HG03097 (cell line): ENCODE results near the gene RNU4-1.
"Not testable (repeated sequence)": the region's sequence is repeated elsewhere in the genome, so short reads cannot be mapped to it uniquely, and the experiment has no call there.

ENCODE experiments used
- ATAC-seq: cut with Tn5 transposase; IDR thresholded peaks from one replicate; pipeline ENCODE4 v1.9.1; 2021; ENCODE audit not compliant: unreplicated experiment, low FRiP score

The RNU4-1 gene

DNA sequence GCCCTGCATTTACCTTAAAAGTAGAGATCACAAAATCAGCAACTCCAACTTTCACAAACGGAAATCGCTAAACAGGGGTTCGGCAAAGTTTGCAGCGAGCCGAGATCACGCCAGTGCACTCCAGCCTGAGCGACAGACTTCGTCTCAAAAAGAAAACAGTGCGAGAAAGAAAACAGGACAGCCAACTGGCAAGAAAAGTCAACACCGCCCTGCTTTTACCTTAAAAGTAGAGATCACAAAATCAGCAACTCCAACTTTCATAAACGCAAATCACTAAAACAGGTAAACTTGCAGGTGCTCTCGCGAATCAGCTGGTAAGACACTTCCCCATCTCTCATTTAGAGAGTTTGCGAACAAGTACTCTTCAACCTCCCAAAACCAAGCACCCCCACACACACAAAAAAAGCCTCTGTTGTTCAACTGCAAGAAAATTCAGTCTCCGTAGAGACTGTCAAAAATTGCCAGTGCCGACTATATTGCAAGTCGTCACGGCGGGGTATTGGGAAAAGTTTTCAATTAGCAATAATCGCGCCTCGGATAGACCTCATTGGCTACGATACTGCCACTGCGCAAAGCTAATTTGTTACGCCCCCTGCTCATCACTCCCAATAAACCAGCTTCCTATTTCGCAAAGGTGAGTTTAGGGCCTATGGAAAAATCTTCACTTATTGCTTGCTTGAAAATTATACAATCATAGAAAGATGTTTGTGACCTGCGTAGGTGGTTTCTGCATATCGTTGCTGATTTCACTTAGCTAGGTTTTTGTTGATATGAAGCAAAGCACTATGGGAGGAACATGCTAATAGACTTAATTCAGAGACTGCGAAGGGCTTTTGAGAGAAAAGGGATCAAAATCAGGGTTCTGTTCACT lies at the start of gene RNU4-1:
Gene RNU4-1, minus strand, starts transcription at position 577 of the 871 bp plus-strand sequence.
- ATAC-seq = peak; percentile 43

DNA sequence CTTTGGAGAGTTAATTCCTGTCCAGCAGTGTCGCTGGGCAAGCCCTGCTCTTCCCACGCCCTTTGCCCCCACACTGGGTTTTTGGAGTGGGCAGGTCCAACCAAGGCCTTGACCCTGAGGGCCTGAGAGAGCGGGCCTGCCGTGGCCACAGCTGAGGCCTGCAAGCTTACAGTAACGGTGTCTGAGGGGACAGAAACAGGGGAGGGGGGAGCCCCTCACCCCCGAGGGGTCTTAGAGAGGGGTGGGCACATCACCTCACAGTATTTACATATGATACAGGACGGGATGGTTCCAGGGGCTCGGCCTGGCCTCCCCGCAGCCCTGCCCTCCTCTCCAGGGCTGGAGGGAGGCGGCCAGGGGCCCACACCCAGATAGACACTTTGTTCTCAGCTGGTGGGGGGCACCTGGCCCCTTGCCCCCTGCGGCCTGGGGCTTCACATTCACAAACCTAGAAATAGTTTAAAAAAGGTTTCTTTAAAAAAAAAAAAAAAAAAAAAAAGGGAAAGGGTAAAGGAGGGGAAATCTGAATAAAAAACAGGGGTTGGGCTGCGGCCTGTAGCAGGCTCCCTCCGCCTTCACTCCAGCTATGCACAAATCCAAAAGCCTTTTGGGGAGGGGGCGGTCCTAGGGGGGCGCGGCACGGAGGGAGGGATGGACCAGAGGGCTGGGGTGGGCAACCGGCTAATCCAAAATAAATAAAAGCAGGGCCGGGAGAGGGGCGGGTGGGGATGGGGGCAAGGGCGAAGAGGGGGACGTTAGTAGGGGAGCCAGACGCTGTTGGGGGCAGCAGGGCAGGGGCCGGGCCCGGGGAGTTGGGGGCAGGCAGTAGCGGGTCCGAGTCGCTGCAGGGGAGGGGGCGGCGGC lies 49.4 kb upstream of the RNU4-1 start:
- ATAC-seq = no peak

DNA sequence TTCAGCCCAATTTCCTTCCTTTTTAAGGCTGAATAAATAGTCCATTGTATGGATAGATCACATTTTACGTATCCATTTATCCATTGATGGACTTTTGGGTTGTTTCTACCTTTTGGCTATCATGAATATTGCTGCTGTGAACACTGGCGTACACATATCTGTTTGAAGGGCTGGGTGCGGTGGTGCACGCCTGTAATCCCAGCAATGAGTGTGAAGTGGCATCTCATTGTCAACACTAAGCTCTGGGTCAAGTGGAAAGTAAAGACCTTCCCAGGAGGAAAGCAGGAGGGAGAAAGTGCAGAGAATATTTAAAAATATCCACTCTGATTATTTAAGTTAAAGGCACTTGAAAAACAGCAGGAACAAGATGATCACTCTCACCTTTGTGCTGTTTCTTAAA lies 46.2 kb upstream of the RNU4-1 start:
- no peak for ATAC-seq

DNA sequence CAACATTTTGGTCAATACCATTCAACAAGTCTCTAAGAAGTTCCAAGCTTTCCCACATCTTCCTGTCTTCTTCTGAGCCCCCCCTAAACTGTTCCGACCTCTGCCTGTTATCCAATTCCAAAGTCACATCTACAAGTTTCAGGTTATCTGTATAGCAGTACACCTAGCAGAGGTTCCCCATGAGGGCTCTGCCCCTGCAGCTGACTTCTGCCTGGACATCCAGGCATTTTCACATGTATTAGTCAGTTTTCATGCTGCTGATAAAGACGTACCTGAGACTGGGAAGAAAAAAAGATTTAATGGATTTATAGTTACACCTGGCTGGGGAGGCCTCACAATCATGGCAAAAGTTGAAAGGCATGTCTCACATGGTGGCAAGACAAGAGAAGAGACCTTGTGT lies 44.7 kb upstream of the RNU4-1 start:
- no peak for ATAC-seq

DNA sequence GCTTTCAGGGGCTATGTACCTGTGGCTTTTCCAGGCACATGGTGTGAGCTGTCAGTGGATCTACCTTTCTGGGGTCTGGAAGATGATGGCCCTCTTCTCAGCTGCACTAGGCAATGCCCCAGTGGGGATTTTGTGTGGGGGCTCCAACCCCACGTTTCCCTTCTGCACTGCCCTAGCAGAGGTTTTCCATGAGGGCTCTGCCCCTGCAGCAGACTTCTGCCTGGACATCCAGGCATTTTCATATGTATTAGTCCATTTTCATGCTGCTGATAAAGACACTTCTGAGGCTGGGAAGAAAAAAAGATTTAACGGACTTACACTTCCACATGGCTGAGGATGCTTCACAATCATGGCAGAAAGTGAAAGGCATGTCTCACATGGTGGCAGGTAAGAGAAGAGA lies 43.4 kb upstream of the RNU4-1 start:
- ATAC-seq = not testable (repeated sequence)

DNA sequence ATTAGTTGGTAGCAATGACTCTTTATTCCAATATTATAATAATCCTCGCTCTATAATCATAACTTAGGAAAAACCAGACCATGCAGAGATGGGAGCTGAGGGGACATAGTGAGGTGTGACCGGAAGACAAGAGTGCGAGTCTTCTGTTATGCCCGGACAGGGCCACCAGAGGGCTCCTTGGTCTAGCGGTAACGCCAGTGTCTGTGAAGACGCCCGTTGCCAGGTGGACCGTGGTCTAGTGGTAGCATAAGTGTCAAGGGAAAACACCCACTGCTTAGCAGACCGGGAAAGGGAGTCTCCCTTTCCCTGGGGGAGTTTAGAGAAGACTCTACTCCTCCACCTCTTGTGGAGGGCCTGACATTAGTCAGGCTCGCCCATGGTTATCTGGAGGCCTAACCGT lies 42.4 kb upstream of the RNU4-1 start:
- ATAC-seq = not testable (repeated sequence)

DNA sequence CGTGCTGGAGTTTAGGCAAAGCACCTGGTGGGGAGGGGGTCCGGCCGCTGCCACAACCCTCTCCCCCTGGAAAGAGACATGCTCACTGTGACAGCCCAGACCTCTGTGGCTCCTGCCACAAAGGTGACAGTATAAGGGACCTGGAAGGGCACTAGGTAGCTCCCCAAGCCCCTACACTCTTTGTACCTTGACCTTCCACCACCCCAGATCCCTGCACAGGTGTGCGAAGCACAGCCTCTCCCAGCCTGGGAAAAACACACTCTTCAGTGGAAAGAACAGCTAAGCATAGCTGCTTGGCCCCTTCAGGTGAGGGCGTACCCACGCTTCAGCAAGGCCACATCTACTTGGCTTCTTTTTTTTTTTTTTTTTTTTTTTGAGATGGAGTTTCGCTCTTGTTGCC lies 39.5 kb upstream of the RNU4-1 start:
- ATAC-seq = no peak

DNA sequence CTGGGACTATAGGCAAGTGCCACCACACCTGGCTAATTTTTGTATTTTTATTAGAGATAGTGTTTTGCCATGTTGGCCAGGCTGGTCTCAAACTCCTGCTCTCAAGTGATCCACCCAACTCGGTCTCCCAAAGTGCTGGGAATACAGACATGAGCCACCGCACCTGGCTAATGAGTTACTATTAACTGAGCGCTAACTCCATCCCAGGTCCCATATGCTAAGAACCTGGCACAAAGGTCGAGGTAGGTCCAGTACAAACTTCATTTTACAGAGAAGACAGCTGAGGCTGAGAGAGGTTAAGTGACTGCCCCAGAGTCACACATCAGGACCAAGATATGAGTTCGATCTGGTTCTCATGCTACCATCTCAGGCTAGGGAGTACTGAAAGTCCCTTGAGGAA lies 39.0 kb upstream of the RNU4-1 start:
- ATAC-seq = no peak

DNA sequence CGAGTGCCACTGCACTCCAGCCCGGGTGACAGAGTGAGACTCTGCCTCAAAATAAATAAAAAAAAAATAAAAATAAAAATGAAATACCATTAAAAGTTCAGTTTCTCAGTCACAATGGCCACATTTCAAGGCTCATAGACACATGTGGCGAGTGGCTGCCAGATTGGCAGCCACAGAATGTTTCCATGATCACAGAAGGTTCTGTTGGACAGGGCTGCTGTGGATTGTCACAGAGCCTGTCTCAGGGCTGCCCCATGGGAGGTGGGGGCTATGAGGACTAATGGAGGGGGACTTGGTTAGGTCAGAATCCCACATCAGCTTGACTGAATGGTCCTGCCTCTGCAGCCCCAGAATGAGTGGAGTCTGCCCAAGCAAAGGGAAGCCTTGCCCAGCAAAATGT lies 38.4 kb upstream of the RNU4-1 start:
- no peak for ATAC-seq

DNA sequence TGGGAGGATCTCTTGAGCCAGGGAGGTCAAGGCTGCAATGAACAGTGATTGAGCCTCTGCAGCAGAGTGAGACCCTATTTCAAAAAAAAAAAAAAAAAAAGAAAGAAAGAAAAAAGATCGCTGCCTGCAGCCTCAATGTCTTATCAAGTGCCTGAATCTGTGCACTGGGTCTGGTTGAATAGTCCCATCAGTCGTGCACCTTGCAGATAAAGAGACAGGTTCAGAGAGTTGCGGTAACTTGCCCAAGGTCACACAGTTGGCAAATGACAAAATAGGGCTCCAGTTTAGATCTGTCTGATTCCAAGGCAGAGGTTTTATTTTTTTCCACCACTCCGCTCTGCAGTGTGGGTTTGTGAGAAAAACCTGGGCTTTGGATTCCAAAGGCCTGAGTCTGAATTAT lies 35.2 kb upstream of the RNU4-1 start:
- no peak for ATAC-seq

DNA sequence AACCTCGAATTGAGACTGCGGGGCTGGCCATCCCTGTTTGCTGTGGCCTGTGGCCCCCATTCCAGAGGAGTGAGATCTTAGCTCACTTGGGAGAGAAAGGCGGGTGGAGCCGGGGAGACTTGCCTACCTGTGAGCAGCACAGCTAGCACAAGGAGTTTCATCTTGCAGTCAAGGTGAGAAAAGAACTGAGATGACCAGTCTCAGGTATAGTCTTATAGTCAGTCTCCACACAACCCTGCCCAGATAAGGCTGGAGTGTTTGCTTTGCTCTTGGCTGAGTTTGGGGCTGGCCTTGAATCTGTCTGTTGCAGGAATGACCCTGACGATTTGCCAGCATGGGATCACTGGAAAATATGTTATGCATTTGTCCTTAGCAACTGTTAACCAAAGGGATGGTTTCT lies 34.6 kb upstream of the RNU4-1 start, which contains the start of gene PLA2G1B:
Gene PLA2G1B, minus strand, starts transcription at position 187 of the 400 bp plus-strand sequence. Its CDS starts 26 bp downstream, at position 161.
- no peak for ATAC-seq

DNA sequence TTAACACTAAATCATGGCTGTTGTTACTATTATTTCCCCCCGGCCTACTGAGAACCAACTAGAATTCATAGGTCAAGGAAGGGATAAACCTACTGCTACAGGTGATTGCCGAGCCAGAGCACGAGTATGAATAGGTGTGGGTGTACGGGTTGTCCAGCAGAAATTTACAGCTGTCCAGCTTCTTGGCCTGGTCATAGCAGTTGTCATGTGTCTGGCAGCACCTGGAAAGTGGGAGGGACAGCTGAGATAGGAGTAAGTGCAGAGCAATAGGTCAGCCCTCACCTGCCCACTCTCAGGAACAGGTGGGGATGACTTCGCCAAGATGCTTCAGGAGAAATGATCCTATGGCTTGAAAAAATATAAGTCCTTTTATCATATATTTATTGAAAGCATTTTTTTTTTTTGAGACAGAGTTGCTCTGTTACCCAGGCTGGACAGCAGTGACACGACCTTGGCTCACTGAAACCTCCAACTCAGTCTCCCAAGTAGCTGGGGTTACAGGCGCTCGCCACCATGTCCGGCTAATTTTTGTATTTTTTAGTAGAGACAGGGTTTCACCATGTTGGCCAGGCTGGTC lies 31.9 kb upstream of the RNU4-1 start:
- ATAC-seq = no peak

DNA sequence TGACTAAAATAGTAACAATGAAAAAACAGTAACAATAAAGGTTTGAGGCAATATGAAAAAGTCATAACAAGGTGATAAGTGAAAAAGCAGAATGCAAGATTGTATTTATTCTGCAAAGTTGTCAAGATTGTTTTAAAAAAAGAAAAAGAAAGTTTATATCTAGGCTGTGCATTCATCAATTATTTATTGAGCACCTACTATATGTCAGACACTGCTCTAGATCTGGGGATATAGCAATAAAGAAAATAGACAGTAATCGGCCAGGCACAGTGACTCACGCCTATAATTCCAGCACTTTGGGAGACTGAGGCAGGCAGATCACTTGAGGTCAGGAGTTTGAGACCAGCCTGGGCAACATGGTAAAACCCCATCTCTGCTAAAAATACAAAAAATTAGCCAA lies 30.7 kb upstream of the RNU4-1 start:
- no peak for ATAC-seq

DNA sequence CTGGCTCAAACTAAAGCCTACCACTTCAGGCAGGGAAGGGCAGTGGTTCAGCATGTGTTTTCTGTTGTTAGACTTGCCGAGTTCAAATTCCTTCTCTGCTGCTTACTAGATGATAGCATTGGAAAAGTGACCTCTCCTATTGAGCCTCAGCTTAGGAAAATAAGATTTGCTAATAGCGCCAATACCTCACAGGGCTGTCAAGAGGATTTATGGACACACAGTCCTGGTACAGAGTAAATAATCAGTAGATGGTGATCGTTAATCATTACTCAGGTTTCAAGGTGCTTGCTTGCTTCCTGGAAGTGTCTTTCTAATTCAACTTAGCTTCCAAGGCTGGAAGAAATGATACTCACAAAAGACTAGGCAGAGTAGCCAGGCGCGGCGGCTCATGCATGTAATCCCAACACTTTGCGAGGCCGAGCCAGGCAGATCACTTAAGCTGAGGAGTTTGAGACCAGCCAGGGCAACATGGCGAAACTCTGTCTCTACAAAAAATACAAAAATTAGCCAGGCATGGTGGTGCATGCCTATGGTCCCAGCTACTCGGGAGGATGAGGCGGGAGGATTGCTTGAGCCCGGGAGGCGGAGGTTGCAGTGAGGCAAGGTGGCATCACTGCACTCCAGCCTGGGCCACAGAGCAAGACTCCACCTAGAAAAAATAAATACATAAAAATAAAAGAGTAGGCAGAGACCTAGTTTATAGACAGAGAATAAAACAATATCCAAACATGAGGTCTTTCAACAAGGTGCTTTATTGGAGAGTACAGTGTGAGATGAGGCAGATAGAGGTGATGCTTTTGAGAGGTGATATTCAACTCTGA lies 28.6 kb upstream of the RNU4-1 start:
- ATAC-seq = no peak

DNA sequence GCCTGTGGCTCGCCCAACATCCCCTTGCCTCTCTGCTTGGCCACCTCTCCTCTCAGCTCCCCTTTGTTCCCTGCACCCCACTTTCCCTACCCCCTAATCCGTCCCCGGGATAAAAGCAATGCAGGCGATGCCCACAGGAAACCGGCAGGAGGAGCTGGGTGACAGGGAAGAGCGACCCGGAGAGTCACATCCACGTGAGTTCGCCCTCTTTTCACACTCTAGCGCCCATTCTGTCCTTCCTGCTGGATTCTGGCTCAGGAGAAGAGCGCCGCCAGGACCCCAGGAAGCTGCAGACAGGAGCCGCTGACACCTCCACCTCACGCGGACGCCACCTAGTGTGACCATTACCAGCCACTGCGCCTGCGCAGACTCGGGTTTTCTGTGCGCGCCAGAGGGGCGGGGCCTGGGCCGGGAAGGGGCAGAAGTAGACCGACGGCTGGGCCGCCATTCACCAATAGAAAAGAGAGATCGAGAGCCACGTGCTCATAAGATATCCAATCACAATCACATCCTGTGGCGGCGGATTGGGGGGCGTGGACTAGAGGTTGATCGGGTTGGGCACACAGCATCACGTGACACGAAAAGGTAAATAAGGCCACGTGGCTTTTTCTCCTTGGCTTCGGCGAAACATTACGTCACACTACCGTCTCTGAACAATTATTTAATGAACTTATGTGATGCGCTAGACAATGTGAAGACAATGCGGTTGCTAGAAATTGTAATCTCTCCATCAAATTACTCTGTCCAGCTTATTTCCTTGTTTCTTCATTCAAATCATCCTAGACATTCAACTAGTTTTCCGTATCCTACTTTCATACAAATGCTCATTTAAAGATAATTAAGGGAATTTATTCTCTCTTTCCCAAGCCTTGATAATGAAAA lies 24.4 kb upstream of the RNU4-1 start:
- peak; percentile 97 for ATAC-seq

DNA sequence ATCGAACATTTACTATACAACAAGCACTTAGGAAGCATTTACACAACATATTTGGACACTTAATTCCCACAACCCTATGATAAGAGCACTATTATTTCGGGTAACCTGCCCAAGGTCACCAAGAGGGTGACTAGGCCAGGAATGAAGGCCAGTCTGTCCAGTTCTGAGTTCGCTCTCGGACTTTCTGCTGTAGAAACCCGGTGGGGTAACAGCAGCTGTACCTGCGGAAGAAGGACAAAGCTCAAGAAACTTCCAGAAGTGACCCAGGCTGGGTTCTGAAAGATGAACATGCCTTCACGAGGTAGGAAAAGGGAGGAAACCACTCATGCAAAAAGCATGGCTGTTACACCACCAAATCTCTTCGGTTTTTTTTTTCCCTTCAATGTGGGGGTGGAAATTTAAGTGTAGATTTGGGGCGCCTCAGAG lies 23.8 kb upstream of the RNU4-1 start:
- no peak for ATAC-seq

DNA sequence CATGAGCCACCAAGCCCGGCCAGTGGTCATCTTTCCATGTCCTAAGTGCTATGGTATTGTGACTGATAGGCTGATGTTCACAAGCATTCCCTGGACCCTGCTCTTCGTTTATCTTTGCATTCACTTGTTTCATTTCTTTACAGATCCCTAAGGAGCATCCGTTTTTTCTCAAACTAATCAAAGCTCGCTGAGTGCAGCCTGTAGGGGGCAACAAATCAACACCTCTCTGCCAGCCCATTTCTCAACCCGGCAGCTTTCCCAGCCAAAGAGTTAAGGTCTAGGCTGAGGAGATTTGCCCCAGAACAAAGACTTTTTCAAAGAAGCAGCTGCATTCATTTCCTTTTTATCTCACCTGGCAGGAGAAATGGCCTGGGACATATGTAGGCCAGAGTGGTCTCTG lies 21.2 kb upstream of the RNU4-1 start:
- ATAC-seq = no peak

DNA sequence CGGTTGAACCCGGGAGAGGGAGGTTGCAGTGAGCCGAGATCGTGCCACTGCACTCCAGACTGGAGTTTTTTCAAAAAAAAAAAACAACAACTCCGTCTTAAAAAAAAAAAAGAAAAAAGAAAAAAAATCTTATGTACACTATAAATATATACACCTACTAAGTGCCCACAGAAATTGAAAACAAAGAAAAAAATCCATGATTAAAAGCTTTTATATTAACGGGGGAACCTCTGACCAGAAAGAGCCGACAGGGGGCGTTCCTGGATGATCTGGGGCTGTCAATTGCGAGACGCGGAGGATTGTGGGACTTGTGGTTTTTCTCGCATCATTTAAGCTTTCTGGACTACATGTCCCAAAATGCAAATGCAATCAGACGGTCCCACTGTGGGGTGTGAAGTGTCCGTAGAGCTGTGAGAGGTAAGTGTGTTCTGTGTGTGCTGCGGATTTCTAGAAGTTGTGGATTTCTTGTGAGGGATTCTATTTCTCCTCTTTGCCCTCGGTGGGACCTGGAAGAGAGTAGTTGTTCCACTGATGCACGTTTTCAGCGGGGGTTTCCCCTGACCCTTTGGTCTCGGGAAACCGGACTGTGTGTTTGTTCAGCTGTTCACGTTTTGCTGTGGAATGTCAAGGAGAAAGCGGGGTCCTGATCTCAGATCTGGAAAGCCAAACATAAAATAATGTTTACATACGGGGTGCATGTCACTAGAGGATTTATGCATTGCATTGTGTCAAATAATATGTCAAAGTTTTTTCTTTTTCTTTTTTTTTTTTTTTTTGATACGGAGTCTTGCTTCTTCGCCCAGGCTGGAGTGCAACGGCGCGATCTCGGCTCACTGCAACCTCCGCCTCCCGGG lies 9.2 kb upstream of the RNU4-1 start, which contains the start of gene SIRT4:
Gene SIRT4, plus strand, starts transcription at position 360 of the 854 bp plus-strand sequence. CDS start 1,241 bp downstream, outside the sequence.
- peak; percentile 78 for ATAC-seq

DNA sequence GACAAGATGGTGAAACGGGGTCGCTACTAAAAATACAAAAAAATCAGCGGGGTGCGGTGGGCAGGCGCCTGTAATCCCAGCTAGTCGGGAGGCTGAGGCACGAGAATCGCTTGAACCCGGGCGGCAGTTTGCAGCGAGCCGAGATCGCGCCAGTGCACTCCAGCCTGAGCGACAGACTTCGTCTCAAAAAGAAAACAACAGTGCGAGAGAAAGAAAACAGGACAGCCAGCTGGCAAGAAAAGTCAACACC lies 701 bp downstream of the RNU4-1 start:
- peak; percentile 1 for ATAC-seq
